CD4-positive, alpha-beta T cell treated with Interleukin-1 beta for 1 hour (primary cell): ENCODE measurements around the gene ABCB4.
A peak's percentile ranks its signal among the peaks of the same experiment; 100 is the strongest.

Experiments used
- DNase-seq, 2 donors: peaks; one replicate each; pipeline ENCODE4 v3.0.0-alpha.2; 2020 to 2022

ABCB4 gene

GRCh38 chr7:87416682-87417587 is 58.5 kb downstream of the ABCB4 start:
- DNase-seq: peak; percentile 44 to 79

- DNase-seq: no peak
Measured at GRCh38 chr7:87414794-87415188, 60.7 kb downstream of the ABCB4 start.

- DNase-seq: no peak
Measured at GRCh38 chr7:87413951-87414793, 61.3 kb downstream of the ABCB4 start.

- no peak for DNase-seq
Measured at GRCh38 chr7:87413029-87413428, 62.5 kb downstream of the ABCB4 start.

- DNase-seq: no peak
Measured at GRCh38 chr7:87411186-87411585, 64.3 kb downstream of the ABCB4 start.

GRCh38 chr7:87404674-87405073 is 70.8 kb downstream of the ABCB4 start:
- DNase-seq: no peak

- DNase-seq: no peak
Measured at GRCh38 chr7:87398446-87398845, 77.0 kb downstream of the ABCB4 start.

- DNase-seq: no peak
Measured at GRCh38 chr7:87395442-87396020, 79.9 kb downstream of the ABCB4 start.

GRCh38 chr7:87391020-87391701 is 84.3 kb downstream of the ABCB4 start:
- no peak for DNase-seq

GRCh38 chr7:87380905-87381304 is 94.6 kb downstream of the ABCB4 start:
- no peak for DNase-seq

GRCh38 chr7:87375662-87376435 is 99.6 kb downstream of the ABCB4 start:
- DNase-seq: no peak

- DNase-seq: no peak
Measured at GRCh38 chr7:87370660-87371180, 104.8 kb downstream of the ABCB4 start.

- peak in 1 of 2 donors; percentile 51 for DNase-seq
Measured at GRCh38 chr7:87369216-87369615, 106.3 kb downstream of the ABCB4 start.

- DNase-seq: no peak
Measured at GRCh38 chr7:87364246-87364645, 111.2 kb downstream of the ABCB4 start.

GRCh38 chr7:87363342-87363741 is 112.1 kb downstream of the ABCB4 start:
- no peak for DNase-seq

GRCh38 chr7:87361320-87361719 is 114.2 kb downstream of the ABCB4 start:
- no peak for DNase-seq

GRCh38 chr7:87359366-87359765 is 116.1 kb downstream of the ABCB4 start:
- no peak for DNase-seq

- DNase-seq: no peak
Measured at GRCh38 chr7:87356448-87356847, 119.0 kb downstream of the ABCB4 start.

GRCh38 chr7:87354749-87355148 is 120.7 kb downstream of the ABCB4 start:
- DNase-seq: no peak
